Common myeloid progenitor, CD34-positive (primary cell): ENCODE results near the gene MAPK8.

ENCODE experiments used
- CTCF ChIA-PET: fragments of 350-600 bp; sonication (Branson Sonifier 250); formaldehyde crosslinking; loops from one replicate; lab custom pipeline; 2021; ENCODE audit warnings: antibody characterized with exemption; lab: Charles Lee
- POLR2A ChIA-PET: fragments of 350-600 bp; sonication (Branson Sonifier 250); formaldehyde crosslinking; loops from one replicate; lab custom pipeline; 2021; ENCODE audit warnings: antibody characterized with exemption; lab: Charles Lee
- DNase-seq, 3 donors: peaks; one replicate each; pipeline versions ENCODE4 v3.0.0 to v3.0.0-alpha.2; 2013
- H3K27ac ChIP-seq, 2 experiments: 1 replicate in 1 of 2; 2 replicates in 1 of 2; pipeline ENCODE4 v1.7.0; 2013; ENCODE audit warnings: inconsistent platforms in 2 of 2, low read length in 2 of 2, mild to moderate bottlenecking in 2 of 2, low read depth in 1 of 2, moderate library complexity in 1 of 2; ENCODE audit not compliant: severe bottlenecking in 2 of 2, insufficient read depth in 1 of 2, poor library complexity in 1 of 2
- H3K27me3 ChIP-seq, 5 experiments: replicated peaks in 2 of 5; 1 replicate in 3 of 5; 2 replicates in 2 of 5; pipeline versions ENCODE4 v1.6.1 to v1.7.0; 2013; ENCODE audit warnings: low read length in 4 of 5, mild to moderate bottlenecking in 2 of 5, moderate library complexity in 2 of 5, inconsistent platforms in 1 of 5; ENCODE audit not compliant: insufficient read depth in 5 of 5, control insufficient read depth in 4 of 5
- H3K36me3 ChIP-seq, 4 experiments: 1 replicate in 2 of 4; 2 replicates in 2 of 4; pipeline versions ENCODE4 v1.6.1 to v1.7.0; 2013; ENCODE audit warnings: low read length in 3 of 4, control low read depth in 1 of 4, mild to moderate bottlenecking in 1 of 4; ENCODE audit not compliant: control insufficient read depth in 4 of 4, insufficient read depth in 4 of 4
- H3K4me1 ChIP-seq, 4 experiments: 1 replicate in 3 of 4; 2 replicates in 1 of 4; pipeline versions ENCODE4 v1.6.1 to v1.7.1; 2013; ENCODE audit warnings: low read length in 3 of 4, mild to moderate bottlenecking in 3 of 4, control low read depth in 1 of 4, inconsistent platforms in 1 of 4, moderate library complexity in 1 of 4; ENCODE audit not compliant: control insufficient read depth in 4 of 4, insufficient read depth in 4 of 4; ENCODE audit errors: control extremely low read depth in 1 of 4
- H3K4me3 ChIP-seq, 7 experiments: 1 replicate in 4 of 7; 2 replicates in 3 of 7; pipeline versions ENCODE4 v1.5.1 to v1.7.0; 2013; ENCODE audit warnings: mild to moderate bottlenecking in 7 of 7, low read length in 6 of 7, moderate library complexity in 6 of 7, inconsistent platforms in 2 of 7, low read depth in 2 of 7, control low read depth in 1 of 7; ENCODE audit not compliant: insufficient read depth in 4 of 7, control insufficient read depth in 1 of 7; ENCODE audit errors: extremely low read depth in 1 of 7
- H3K9me3 ChIP-seq, 5 experiments: 1 replicate in 4 of 5; 2 replicates in 1 of 5; pipeline versions ENCODE4 v1.6.1 to v1.7.1; 2013; ENCODE audit warnings: low read length in 4 of 5, mild to moderate bottlenecking in 2 of 5, inconsistent platforms in 1 of 5, low read depth in 1 of 5, moderate library complexity in 1 of 5; ENCODE audit not compliant: control insufficient read depth in 4 of 5, insufficient read depth in 2 of 5; ENCODE audit errors: control extremely low read depth in 1 of 5
- WGBS: methylation state at CpG from one replicate; pipeline ENCODE4 v1.1.5; 2013; ENCODE audit not compliant: insufficient coverage; 5-methylcytosine and 5-hydroxymethylcytosine counted together

Gene MAPK8

DNA sequence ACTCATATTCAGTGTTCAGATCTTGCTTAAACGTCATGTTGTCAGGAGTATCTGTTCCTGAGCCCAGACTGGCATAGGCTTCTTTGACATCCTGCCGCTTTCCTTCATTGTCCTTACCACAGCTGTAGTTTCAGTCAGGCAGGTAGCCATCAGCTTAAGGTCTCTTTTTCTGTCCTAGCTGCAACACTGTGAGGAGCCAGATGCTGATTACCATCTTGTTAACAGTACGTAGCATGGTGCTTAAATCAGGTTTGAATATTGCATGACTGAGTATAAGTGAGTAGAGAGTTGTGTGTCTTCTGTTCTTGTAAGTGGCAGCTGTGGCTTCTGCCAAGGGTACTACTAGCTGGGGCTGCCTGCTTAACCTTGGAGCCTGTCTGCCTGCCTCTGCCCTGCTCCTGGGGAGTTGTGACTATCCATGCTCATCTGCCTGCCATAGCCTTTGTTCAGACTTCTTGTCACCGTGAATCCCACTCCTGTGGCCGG, 92.6 kb downstream of the MAPK8 start:
- ChIA-PET POLR2A (interaction anchor here (0.6 kb wide), 1 partner anchor 59 kb away, joined by 4 read pairs; no protein-coding TSS in a partner anchor), CTCF (interaction anchor here (1.1 to 1.7 kb wide), 3 partner anchors 16 to 32 kb away, joined by 3 to 4 read pairs (median 3); no protein-coding TSS in a partner anchor)
- H3K27ac ChIP-seq, result no peak overlapping the region
- 94% methylated on average over 5 of the region's 5 CpGs for WGBS
- H3K4me3 ChIP-seq, result no peak overlapping the region
- H3K4me1 ChIP-seq, result no peaks in the 10 kb centered on the region
- no peak for DNase-seq
- H3K9me3 ChIP-seq, result no peaks in the 10 kb centered on the region
- no peaks in the 10 kb centered on the region for H3K27me3 ChIP-seq
- peaks cover 0 to 2% (median 0%) of the 10 kb centered on the region in 4 experiments for H3K36me3 ChIP-seq

- H3K4me1 ChIP-seq, result no peaks in the 10 kb centered on the region
- ChIA-PET POLR2A (interaction anchor here (0.6 kb wide), 1 partner anchor 58 kb away, joined by 4 read pairs; no protein-coding TSS in a partner anchor), CTCF (interaction anchor here (1.1 to 1.7 kb wide), 4 partner anchors 8 to 33 kb away, joined by 3 to 4 read pairs (median 3); no protein-coding TSS in a partner anchor)
- no peaks in the 10 kb centered on the region for H3K9me3 ChIP-seq
- no peak overlapping the region for H3K4me3 ChIP-seq
- peaks cover 0 to 2% (median 0%) of the 10 kb centered on the region in 4 experiments for H3K36me3 ChIP-seq
- WGBS, result no CpG with 5 or more reads among the region's 1 CpG
- no peak overlapping the region for H3K27ac ChIP-seq
- no peaks in the 10 kb centered on the region for H3K27me3 ChIP-seq
- no peak for DNase-seq
These were observed 93.1 kb downstream of the MAPK8 start for GRCh38 chr10:48399551-48399950.

DNA sequence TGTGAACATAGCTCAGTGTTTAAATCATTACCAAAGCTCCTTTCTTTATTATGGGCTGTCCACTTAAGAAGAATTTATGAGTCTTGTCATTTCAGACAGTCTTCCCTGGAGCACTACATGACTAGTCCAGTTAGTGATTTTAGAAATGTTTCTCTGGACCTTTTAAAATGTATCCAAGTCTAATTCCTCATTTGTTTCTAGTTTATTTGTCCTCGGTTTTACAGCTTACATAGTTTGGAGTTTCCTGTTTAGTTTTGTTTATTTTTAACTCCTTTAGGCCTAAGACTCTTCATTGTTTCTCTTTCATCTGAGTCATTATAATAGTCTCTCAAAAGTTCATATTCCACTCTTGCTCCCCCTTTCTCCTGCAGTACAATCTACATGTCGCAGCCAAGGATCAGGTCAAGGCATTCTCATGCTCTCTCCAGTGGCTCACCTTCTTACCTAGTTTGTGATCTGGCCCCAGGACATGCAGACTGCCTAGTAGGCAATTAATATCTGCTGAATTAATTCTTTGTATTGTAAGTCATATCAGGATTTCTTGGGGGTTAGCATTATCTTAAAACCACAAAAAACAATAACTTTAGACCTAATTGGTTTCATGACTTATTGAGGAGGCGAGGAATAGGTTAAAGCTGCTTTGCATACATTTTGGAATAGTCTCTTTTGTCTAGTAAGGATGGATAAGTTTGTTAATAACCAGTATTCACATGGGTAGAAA, 93.8 kb downstream of the MAPK8 start:
- H3K9me3 ChIP-seq, result no peaks in the 10 kb centered on the region
- no peak overlapping the region for H3K4me3 ChIP-seq
- no peak overlapping the region for H3K27ac ChIP-seq
- no peaks in the 10 kb centered on the region for H3K4me1 ChIP-seq
- DNase-seq, result no peak
- WGBS, result 75% methylated on average over 1 of the region's 3 CpGs
- ChIA-PET POLR2A (no interaction called here), CTCF (interaction anchor here (1.1 to 1.7 kb wide), 4 partner anchors 9 to 33 kb away, joined by 3 to 4 read pairs (median 3); no protein-coding TSS in a partner anchor)
- peaks cover 0 to 2% (median under 1%) of the 10 kb centered on the region in 4 experiments for H3K36me3 ChIP-seq
- H3K27me3 ChIP-seq, result no peaks in the 10 kb centered on the region

GRCh38 chr10:48400850-48401220, 94.4 kb downstream of the MAPK8 start:
- peaks cover 0 to 3% (median 2%) of the 10 kb centered on the region in 4 experiments for H3K36me3 ChIP-seq
- no peak overlapping the region for H3K4me3 ChIP-seq
- ChIA-PET CTCF (interaction anchor here (1.2 to 2.0 kb wide), 2 partner anchors 9 to 17 kb away, joined by 3 to 8 read pairs; no protein-coding TSS in a partner anchor), POLR2A (no interaction called here)
- WGBS, result no CpG with 5 or more reads among the region's 1 CpG
- DNase-seq, result no peak
- peaks cover 0 to 3% (median 2%) of the 10 kb centered on the region in 4 experiments for H3K4me1 ChIP-seq
- H3K9me3 ChIP-seq, result no peaks in the 10 kb centered on the region
- H3K27me3 ChIP-seq, result no peaks in the 10 kb centered on the region
- no peak overlapping the region for H3K27ac ChIP-seq

GRCh38 chr10:48404646-48405045, 98.2 kb downstream of the MAPK8 start:
- 95% methylated on average over 4 of the region's 4 CpGs for WGBS
- Histone ChIP-seq H3K36me3 (peaks cover 2 to 10% (median 8%) of the 10 kb centered on the region in 4 experiments), H3K4me1 (peaks cover 0 to 8% (median 7%) of the 10 kb centered on the region in 4 experiments), H3K4me3 (no peak overlapping the region), H3K9me3 (no peaks in the 10 kb centered on the region), H3K27me3 (no peaks in the 10 kb centered on the region), H3K27ac (no peak overlapping the region)
- DNase-seq, result no peak
- ChIA-PET CTCF (interaction anchor here (1.2 to 1.9 kb wide), 3 partner anchors 10 to 41 kb away, joined by 3 to 5 read pairs (median 4); no protein-coding TSS in a partner anchor), POLR2A (no interaction called here)

GRCh38 chr10:48406204-48406603, 99.7 kb downstream of the MAPK8 start:
- Histone ChIP-seq H3K4me1 (peaks cover 0 to 8% (median 7%) of the 10 kb centered on the region in 4 experiments), H3K4me3 (no peak overlapping the region), H3K27me3 (no peaks in the 10 kb centered on the region), H3K9me3 (peaks cover 0 to 6% (median 0%) of the 10 kb centered on the region in 5 experiments), H3K27ac (no peak overlapping the region), H3K36me3 (peaks cover 0 to 25% (median 15%) of the 10 kb centered on the region in 4 experiments)
- WGBS, result 59% methylated on average over 2 of the region's 3 CpGs
- peak in 2 of 3 donors; percentile 38 to 57 for DNase-seq
- POLR2A ChIA-PET, result no interaction called here
- CTCF ChIA-PET, result interaction anchor here (1.2 to 1.6 kb wide), 3 partner anchors 9 to 28 kb away, joined by 3 to 4 read pairs (median 3); no protein-coding TSS in a partner anchor
